Measurements from ENCODE around the gene FRMPD2. TPM values are rescaled to one million over a fixed set of nuclear protein-coding genes. Genes with fewer than 3 reads are reported as not detected.

Gene FRMPD2, protein sequence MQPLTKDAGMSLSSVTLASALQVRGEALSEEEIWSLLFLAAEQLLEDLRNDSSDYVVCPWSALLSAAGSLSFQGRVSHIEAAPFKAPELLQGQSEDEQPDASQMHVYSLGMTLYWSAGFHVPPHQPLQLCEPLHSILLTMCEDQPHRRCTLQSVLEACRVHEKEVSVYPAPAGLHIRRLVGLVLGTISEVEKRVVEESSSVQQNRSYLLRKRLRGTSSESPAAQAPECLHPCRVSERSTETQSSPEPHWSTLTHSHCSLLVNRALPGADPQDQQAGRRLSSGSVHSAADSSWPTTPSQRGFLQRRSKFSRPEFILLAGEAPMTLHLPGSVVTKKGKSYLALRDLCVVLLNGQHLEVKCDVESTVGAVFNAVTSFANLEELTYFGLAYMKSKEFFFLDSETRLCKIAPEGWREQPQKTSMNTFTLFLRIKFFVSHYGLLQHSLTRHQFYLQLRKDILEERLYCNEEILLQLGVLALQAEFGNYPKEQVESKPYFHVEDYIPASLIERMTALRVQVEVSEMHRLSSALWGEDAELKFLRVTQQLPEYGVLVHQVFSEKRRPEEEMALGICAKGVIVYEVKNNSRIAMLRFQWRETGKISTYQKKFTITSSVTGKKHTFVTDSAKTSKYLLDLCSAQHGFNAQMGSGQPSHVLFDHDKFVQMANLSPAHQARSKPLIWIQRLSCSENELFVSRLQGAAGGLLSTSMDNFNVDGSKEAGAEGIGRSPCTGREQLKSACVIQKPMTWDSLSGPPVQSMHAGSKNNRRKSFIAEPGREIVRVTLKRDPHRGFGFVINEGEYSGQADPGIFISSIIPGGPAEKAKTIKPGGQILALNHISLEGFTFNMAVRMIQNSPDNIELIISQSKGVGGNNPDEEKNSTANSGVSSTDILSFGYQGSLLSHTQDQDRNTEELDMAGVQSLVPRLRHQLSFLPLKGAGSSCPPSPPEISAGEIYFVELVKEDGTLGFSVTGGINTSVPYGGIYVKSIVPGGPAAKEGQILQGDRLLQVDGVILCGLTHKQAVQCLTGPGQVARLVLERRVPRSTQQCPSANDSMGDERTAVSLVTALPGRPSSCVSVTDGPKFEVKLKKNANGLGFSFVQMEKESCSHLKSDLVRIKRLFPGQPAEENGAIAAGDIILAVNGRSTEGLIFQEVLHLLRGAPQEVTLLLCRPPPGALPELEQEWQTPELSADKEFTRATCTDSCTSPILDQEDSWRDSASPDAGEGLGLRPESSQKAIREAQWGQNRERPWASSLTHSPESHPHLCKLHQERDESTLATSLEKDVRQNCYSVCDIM (N-terminal part only)
- not detected for total RNA-seq
- long read RNA-seq, result 0 reads

DNA sequence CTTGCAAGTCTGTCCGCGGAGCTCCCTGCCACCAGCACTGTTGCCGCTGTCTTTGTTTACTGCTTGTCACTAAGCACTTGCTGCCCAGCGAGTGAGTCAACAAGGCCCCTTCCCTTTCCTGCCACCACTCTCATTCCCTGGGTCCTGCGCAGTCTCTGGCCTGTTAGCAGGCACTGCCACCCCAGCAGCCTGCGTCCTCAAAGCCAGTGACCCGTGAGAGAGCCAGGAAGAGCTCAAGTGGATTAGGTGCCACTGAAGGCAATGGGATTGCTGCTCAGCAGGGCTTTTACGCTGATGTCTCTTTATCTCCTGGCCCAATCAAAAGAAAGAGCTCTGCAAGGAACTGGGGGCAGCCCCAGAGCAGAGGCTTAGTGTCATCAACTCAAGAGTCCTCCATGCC is at the start of gene FRMPD2:
TSS of gene FRMPD2 (minus strand) at position 61 of the 400 bp plus-strand sequence. CDS start 129 bp downstream, outside the sequence.
- DNase-seq (ENCODE audit: low spot score), result no peak
- intact Hi-C loops (cut with DNase I), result no loop called here

DNA sequence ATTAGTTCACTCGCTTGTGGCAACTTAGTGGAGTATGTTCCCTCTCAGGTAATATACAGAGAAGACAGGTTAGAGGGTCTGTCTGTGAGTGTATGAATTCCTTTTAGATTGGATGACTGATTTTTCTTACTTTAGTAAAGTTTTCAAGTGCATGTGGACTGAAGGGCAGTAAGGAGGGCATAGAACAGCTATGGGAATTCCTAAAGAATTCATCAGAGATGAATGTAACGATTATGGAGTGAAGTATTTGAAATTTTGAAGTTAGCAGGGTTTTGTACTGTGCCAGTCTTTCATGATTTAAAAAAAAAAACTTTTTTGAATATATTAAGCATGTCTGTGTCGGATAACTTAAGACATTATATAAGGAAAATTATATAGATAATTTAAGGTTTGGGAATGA is 47.5 kb upstream of the FRMPD2 start:
- intact Hi-C loops (cut with DNase I), result no loop called here
- no peak for DNase-seq (ENCODE audit: low spot score)

DNA sequence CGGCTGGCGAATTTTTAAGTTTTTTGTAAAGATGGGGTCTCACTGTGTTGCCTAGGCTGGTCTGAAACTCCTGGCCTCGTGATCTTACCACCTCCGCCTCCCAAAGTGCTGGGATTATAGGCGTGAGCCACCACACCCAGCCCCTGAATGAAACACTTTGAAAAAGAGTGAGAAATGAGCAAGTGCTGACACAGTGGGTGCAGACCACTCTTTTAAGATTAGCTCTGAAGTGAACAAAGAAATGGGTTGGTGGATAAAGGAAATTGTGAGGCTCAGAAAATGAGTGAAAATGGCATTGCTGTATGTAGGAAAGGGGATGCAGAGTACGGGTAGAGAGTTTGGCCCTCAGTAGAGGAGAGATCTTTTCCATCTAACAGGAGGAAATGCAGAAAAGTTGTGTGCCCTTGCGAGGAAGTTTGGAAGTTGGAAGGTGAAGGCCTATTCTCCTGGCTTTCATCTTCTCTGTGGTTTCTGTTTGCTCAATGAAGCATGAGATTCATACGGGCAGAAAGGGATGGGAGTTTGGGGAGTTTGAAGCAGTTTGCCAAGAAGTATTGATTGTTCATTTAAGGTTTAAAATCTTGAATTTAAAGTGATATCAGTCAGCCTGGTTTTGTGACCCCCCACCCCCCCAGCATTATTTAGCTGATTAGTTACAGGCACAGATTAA is 43.0 kb upstream of the FRMPD2 start:
- no peak for DNase-seq (ENCODE audit: low spot score)
- intact Hi-C loops (cut with DNase I), result no loop called here

DNA sequence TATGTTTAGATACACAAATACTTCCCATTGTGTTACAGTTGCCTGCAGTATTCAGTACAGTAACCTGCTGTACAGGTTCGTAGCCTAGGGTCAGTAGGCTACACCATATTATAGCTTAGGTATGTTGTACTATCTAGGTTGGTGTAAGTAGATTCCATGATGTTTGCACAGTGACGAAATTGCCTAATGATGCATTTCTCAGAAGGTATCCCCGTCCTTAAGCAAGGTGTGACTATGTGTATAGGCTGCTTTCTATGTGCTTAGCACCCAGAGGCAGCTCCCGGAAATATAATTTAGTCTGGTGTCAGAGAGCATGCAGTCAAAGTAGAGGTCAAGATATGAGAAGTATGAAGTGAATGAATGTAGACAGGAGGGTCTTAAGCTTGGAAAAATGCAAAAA is 41.7 kb upstream of the FRMPD2 start:
- intact Hi-C loops (cut with DNase I), result no loop called here
- no peak for DNase-seq (ENCODE audit: low spot score)

- DNase-seq (ENCODE audit: low spot score), result no peak
- intact Hi-C loops (cut with DNase I), result no loop called here
Measured at GRCh38 chr10:48314107-48314506, 39.6 kb upstream of the FRMPD2 start.

DNA sequence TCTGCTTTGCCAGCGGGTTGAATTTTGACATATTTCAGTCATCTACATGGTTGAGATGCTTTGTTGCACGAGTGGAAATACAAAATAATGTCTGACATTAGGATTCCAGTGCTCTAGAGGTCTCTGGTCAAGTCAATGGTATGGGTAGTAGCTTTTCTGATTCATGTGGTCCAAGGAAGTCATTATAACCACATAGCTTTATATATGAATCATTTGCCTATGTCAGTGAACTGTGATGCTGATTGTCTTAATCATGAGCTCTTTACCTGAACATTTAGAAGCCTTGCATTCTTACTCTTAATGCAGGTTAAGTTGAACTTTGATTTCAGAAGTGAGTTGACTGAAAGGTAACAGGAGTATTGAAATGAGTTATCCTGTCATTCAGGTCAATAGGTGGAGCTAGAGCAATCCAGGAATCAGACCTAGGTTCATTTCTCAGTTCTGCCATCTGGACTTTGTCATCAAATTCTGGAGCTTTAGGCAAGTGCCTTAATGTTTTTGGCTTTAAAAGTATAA is 35.3 kb upstream of the FRMPD2 start:
- intact Hi-C loops (cut with DNase I), result no loop called here
- no peak for DNase-seq (ENCODE audit: low spot score)

GRCh38 chr10:48307711-48308018 is 33.2 kb upstream of the FRMPD2 start:
- no peak for DNase-seq (ENCODE audit: low spot score)
- intact Hi-C loops (cut with DNase I), result no loop called here

DNA sequence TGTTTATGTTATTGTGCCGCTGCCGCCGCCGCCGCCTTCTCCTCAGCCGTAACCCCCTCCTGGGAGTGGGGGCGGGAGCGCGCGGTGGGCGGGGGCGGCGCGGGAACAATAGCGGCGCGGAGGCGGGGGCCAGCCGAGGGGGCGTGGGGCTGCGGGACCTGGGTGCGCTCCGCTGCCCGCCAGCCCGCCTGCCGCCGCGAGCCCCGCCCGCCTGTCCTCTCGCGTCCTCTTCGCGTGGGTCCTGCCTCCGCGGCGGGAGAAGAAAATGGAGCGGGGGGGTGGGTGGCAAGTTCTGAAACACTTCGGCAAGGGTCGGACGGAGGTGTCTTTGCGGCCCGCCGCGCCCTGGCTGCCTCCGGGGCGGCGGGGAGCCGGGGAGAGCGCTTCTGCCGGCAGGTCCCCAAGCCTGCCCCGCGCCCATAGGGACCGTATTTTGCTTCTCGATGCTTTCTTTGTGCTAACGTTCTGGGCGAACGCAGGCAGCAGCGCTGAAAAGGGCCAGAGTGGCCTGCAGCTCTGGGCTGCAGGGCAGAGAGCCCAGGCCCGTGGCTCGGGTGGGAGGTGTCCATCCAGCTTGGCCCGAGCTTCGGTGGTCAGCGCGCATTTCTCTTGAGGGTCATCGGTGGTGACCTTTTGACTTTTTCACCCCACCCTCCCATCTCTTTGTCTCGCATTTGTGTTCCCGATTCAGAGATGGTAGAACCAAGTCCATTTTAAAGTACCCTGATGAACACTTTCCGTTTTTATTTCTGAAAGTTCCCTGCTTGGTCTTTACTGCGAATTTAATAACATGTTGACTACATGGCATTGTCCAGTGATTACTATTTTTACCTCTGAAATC is 32.6 kb upstream of the FRMPD2 start:
- DNase-seq (ENCODE audit: low spot score), result no peak
- intact Hi-C loops (cut with DNase I), result no loop called here

DNA sequence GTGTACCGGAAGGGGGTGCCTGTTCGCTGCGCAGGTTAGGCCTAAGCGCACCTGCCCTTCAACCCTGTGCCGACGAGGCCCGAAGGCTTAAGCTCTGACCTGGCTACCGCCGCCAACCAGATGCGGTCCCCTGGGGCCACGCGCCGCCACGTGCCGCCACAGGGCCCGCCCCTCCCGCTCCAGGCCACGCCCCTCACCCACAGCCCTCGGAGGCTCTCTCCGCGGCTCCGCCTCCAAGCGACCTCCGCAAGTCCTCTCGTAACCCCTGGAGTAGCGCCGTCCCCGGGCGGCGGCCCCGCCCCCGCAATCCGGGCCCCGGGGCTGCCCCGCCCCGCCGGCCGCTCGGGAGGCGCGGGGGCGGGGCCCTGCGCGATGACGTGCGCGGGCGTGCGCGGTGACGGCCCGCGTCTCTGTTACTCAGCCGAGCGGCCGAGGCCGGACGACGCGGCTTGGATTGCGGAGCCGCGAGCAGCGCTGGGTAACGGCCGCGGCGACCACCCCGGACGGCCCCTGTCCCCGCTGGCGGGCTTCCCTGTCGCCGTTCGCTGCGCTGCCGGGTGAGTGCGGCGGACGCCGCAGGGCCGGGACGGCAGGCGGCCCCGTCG is 31.9 kb upstream of the FRMPD2 start, which contains the start of gene MAPK8:
TSS of gene MAPK8 (plus strand) at position 413 of the 605 bp plus-strand sequence. CDS start 94,984 bp downstream, outside the sequence.
- intact Hi-C loops (cut with DNase I), result no loop called here
- peak; percentile 95 for DNase-seq (ENCODE audit: low spot score)

DNA sequence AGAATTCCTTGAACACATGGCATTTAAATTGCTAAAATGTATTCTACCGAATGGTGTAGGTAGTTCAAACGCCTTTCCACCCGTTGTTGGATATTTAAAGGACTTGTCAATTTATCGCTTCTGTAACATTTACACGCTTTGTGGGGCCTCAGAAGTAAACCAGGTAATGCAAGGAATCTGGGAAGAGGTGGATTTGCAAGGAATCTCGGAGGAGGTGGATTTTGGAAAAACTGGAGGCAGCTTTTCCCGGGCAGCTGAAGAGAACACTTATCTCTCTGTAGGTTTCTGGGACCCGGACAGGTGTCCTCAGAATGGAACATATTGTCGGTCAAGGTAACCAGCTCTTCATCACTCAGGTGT is 31.4 kb upstream of the FRMPD2 start:
- intact Hi-C loops (cut with DNase I), result no loop called here
- DNase-seq (ENCODE audit: low spot score), result no peak

GRCh38 chr10:48302515-48303476 is 28.3 kb upstream of the FRMPD2 start:
- intact Hi-C loops (cut with DNase I), result no loop called here

GRCh38 chr10:48300556-48300955 is 26.1 kb upstream of the FRMPD2 start:
- intact Hi-C loops (cut with DNase I), result no loop called here
- no peak for DNase-seq (ENCODE audit: low spot score)

More at GRCh38 chr10:48302515-48303476, 28.3 kb upstream of the FRMPD2 start:
- no peak for DNase-seq (ENCODE audit: low spot score)

- DNase-seq (ENCODE audit: low spot score), result no peak
- intact Hi-C loops (cut with DNase I), result no loop called here
Measured at GRCh38 chr10:48299692-48300091, 25.2 kb upstream of the FRMPD2 start.

- intact Hi-C loops (cut with DNase I), result no loop called here
- DNase-seq (ENCODE audit: low spot score), result no peak
Measured at GRCh38 chr10:48299066-48299465, 24.6 kb upstream of the FRMPD2 start.

DNA sequence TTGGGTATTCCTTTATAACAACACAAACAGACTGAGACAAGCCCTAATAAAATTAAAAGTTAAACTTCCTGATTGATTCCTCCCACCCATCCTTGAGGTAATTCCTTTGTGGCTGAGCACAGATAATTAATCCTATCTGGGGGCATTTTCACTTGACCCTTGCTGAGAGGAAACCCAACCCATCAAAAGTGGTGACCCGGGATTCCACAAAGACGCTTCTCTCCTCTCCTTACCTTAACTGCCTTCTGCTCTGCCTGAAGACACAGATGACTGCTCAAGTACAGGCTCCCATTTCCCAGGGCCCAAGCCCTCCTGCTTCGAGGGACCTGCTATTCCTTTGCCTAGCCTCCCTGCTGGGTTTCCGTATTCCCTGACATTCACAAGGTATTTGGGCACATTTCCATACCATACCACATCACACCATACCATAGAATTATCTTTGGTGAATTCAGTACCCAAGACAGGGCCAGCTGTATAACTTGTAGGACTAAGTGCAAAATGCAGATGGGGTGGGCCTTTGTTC is 22.1 kb upstream of the FRMPD2 start:
- DNase-seq (ENCODE audit: low spot score), result no peak
- intact Hi-C loops (cut with DNase I), result no loop called here

- DNase-seq (ENCODE audit: low spot score), result no peak
- intact Hi-C loops (cut with DNase I), result no loop called here
Measured at GRCh38 chr10:48294431-48294830, 19.9 kb upstream of the FRMPD2 start.

- intact Hi-C loops (cut with DNase I), result no loop called here
- DNase-seq (ENCODE audit: low spot score), result no peak
Measured at GRCh38 chr10:48292616-48293015, 18.1 kb upstream of the FRMPD2 start.

Measured in cardiac septum (tissue), 1 donor.